DND-41 (cell line): ENCODE measurements around the gene HMGB4.

ENCODE experiments used
- ATAC-seq: fragments of 200-7000 bp; cut with Tn5 transposase; 3 replicates; pipeline ENCODE4 v1.9.1; 2021; ENCODE audit warnings: low read depth; ENCODE audit not compliant: insufficient read depth
- DNase-seq: peaks from one replicate; pipeline ENCODE4 v3.0.0-alpha.2; 2020
- H2AFZ ChIP-seq: 2 replicates; pipeline ENCODE4 v1.6.0; 2012; ENCODE audit warnings: low read depth, low read length
- H3K27ac ChIP-seq: 2 replicates; pipeline ENCODE4 v1.5.1; 2012; ENCODE audit warnings: low read length, inconsistent platforms
- H3K27me3 ChIP-seq: fragments of 200-600 bp; sonication (generic); 2 replicates; pipeline ENCODE4 v1.6.0; 2012; ENCODE audit warnings: low read length, mild to moderate bottlenecking, inconsistent platforms; ENCODE audit not compliant: insufficient read depth, poor library complexity
- H3K36me3 ChIP-seq: 2 replicates; pipeline ENCODE4 v1.5.1; 2012; ENCODE audit warnings: low read length, inconsistent platforms; ENCODE audit not compliant: insufficient read depth
- H3K4me1 ChIP-seq: 2 replicates; pipeline ENCODE4 v1.5.1; 2012; ENCODE audit warnings: mild to moderate bottlenecking, low read length; ENCODE audit not compliant: insufficient read depth
- H3K4me2 ChIP-seq: 2 replicates; pipeline ENCODE4 v1.6.0; 2012; ENCODE audit warnings: mild to moderate bottlenecking, moderate library complexity, low read length, inconsistent platforms; ENCODE audit not compliant: insufficient read depth
- H3K4me3 ChIP-seq, 2 experiments: fragments of 200-600 bp in 1 of 2; shearing (Covaris generic) in 1 of 2; 2 replicates each; pipeline ENCODE4 v1.5.1; 2012 to 2016; ENCODE audit warnings: inconsistent platforms in 2 of 2, low read length in 2 of 2, mild to moderate bottlenecking in 2 of 2, low read depth in 1 of 2, moderate library complexity in 1 of 2
- H3K79me2 ChIP-seq: 2 replicates; pipeline ENCODE4 v1.6.0; 2012; ENCODE audit warnings: low read length, inconsistent platforms; ENCODE audit not compliant: insufficient read depth
- H3K9ac ChIP-seq: 2 replicates; pipeline ENCODE4 v1.6.0; 2012; ENCODE audit warnings: low read depth, mild to moderate bottlenecking, inconsistent platforms, low read length, moderate library complexity
- H3K9me3 ChIP-seq: 2 replicates; pipeline ENCODE4 v1.5.1; 2012; ENCODE audit warnings: low read length, moderate library complexity, mild to moderate bottlenecking, inconsistent platforms; ENCODE audit not compliant: insufficient read depth, severe bottlenecking
- H4K20me1 ChIP-seq: 2 replicates; pipeline ENCODE4 v1.6.0; 2012; ENCODE audit warnings: low read length; ENCODE audit not compliant: insufficient read depth
- EZH2 ChIP-seq: IDR thresholded peaks from 3 replicates; pipeline ENCODE4 v1.6.1; 2012; ENCODE audit warnings: borderline replicate concordance, low read depth, mild to moderate bottlenecking, moderate library complexity, low read length, inconsistent platforms; ENCODE audit not compliant: severe bottlenecking
- TF ChIP-seq, protein P1 (sequence below): IDR thresholded peaks from 2 replicates; pipeline ENCODE4 v1.5.1; 2012; ENCODE audit warnings: borderline replicate concordance, low read length, moderate library complexity, mild to moderate bottlenecking; ENCODE audit not compliant: poor library complexity, severe bottlenecking; ENCODE audit errors: extremely low read depth

The HMGB4 gene

DNA sequence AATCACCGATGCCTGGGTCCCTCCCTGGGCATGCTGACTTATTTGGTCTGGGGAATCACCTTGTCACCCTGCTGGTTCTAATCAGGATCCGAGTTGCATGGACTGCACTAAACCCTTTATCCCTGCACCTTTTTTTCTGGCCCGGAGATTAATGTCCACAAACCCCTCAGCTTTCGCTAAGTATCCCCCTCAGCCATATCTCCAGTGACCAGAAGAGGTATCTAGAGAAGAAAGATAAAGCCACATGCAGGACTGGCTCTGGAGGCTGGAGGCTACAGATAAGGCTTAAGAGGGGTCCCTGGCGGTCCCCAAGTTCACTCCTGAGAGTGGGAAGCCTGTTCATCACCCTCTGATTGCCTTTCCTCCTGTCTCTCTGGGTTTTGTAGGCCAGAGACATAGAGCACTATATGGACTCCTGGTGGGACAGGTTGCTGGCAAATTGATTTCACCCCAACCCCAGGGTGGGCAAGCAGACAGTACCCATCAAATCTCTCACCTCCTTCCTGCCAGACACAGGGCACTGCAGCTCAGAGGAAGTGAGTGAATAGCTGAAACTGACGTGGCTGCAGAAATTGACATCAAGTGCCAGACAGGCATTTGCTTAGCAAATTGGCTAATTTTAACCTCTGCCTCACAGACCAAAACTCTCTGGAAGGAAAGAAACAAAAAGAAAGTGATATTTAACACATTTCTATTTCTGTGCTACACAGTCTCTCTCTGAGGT is 38.8 kb downstream of the HMGB4 start:
- no peak overlapping the region for H3K4me2 ChIP-seq
- DNase-seq (no peak), ATAC-seq (no peak)
- H2AFZ ChIP-seq = no peak overlapping the region
- H3K27ac ChIP-seq = no peak overlapping the region
- H3K4me3 ChIP-seq = no peak overlapping the region
- H3K9ac ChIP-seq = no peak overlapping the region
- H3K9me3 ChIP-seq = no peaks in the 10 kb centered on the region
- no peaks in the 10 kb centered on the region for H3K79me2 ChIP-seq
- H3K27me3 ChIP-seq = peaks cover 18% of the 10 kb centered on the region
- no peaks in the 10 kb centered on the region for H4K20me1 ChIP-seq
- no peaks in the 10 kb centered on the region for H3K4me1 ChIP-seq
- H3K36me3 ChIP-seq = no peaks in the 10 kb centered on the region
- no peak for TF ChIP-seq EZH2
- TF ChIP-seq, protein P1, sequence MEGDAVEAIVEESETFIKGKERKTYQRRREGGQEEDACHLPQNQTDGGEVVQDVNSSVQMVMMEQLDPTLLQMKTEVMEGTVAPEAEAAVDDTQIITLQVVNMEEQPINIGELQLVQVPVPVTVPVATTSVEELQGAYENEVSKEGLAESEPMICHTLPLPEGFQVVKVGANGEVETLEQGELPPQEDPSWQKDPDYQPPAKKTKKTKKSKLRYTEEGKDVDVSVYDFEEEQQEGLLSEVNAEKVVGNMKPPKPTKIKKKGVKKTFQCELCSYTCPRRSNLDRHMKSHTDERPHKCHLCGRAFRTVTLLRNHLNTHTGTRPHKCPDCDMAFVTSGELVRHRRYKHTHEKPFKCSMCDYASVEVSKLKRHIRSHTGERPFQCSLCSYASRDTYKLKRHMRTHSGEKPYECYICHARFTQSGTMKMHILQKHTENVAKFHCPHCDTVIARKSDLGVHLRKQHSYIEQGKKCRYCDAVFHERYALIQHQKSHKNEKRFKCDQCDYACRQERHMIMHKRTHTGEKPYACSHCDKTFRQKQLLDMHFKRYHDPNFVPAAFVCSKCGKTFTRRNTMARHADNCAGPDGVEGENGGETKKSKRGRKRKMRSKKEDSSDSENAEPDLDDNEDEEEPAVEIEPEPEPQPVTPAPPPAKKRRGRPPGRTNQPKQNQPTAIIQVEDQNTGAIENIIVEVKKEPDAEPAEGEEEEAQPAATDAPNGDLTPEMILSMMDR = no peak

DNA sequence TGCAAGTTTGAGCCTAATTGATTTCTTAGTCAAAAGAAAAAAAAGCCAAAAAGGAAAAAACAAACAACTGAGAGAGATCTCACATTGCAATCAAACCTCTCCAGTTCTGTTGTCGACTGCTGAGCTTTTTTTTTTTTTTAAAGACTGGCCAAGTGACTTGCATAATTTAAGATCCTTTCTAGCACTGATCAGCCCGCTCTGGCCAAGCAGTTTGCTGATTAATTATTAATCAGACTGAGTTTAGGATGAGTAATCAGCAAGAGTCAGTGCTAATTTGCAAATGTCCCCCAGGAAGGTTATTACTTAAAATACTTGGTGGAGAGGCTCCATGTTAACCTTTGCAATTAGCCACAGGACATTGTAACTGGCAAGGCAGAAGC is 39.3 kb downstream of the HMGB4 start:
- DNase-seq (no peak), ATAC-seq (no peak)
- no peaks in the 10 kb centered on the region for H3K79me2 ChIP-seq
- no peak overlapping the region for H3K27ac ChIP-seq
- no peak overlapping the region for H3K4me2 ChIP-seq
- H3K4me1 ChIP-seq = no peaks in the 10 kb centered on the region
- no peak overlapping the region for H3K4me3 ChIP-seq
- H3K27me3 ChIP-seq = peaks cover 18% of the 10 kb centered on the region
- H4K20me1 ChIP-seq = no peaks in the 10 kb centered on the region
- TF ChIP-seq, protein P1 = no peak
- no peak for TF ChIP-seq EZH2
- no peaks in the 10 kb centered on the region for H3K9me3 ChIP-seq
- H3K9ac ChIP-seq = no peak overlapping the region
- no peak overlapping the region for H2AFZ ChIP-seq
- H3K36me3 ChIP-seq = no peaks in the 10 kb centered on the region

DNA sequence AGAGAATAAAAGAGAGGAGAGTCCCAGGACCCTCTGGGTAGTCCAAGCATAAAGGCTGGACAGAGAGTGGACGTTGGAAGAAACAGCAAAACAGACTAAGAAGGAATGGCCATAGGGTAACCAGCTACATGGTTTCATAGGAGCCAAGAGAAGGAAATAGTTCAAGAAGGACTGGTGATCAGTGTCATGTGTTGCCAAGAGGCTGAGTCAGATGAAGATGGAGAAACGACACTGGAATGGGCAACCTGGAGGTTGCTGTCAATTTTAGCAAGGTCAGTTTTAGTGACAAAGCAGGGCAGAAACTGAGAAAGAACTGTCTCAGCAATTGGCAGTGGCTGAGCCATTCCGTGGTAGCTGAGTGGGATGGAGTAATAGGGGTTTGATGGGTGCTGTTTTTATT is 41.4 kb downstream of the HMGB4 start:
- Histone ChIP-seq H3K9me3 (no peaks in the 10 kb centered on the region), H3K4me3 (no peak overlapping the region), H2AFZ (no peak overlapping the region), H3K27ac (no peak overlapping the region), H3K4me1 (no peaks in the 10 kb centered on the region), H3K36me3 (no peaks in the 10 kb centered on the region), H3K27me3 (peaks cover 15% of the 10 kb centered on the region), H3K79me2 (no peaks in the 10 kb centered on the region), H3K4me2 (no peak overlapping the region), H4K20me1 (no peaks in the 10 kb centered on the region), H3K9ac (no peak overlapping the region)
- ATAC-seq (no peak), DNase-seq (no peak)
- TF ChIP-seq EZH2 = no peak
- TF ChIP-seq, protein P1 = no peak
